Suprapubic skin (tissue), 4 donors: Measurements from ENCODE around the gene ATF5. TPM values are rescaled to one million over a fixed set of nuclear protein-coding genes. Genes with fewer than 3 reads are reported as not detected.

ENCODE experiments used
- DNase-seq, 2 donors: peaks; one replicate each; pipeline ENCODE4 v3.0.0-alpha.2; 2019; ENCODE audit warnings: low spot score in 2 of 2
- H3K27ac ChIP-seq: fragments of 200-600 bp; sonication (generic); one replicate; pipeline ENCODE4 v1.5.1; 2019
- H3K27me3 ChIP-seq: fragments of 200-600 bp; sonication (generic); one replicate; pipeline ENCODE4 v1.5.1; 2019
- H3K36me3 ChIP-seq: fragments of 200-600 bp; sonication (generic); one replicate; pipeline ENCODE4 v1.5.1; 2019
- H3K4me1 ChIP-seq: fragments of 200-600 bp; sonication (generic); one replicate; pipeline ENCODE4 v1.5.1; 2019
- H3K4me3 ChIP-seq: fragments of 200-600 bp; sonication (generic); one replicate; pipeline ENCODE4 v1.5.1; 2019; ENCODE audit warnings: mild to moderate bottlenecking
- H3K9me3 ChIP-seq: fragments of 200-600 bp; sonication (generic); one replicate; pipeline ENCODE4 v1.5.1; 2019
- EP300 ChIP-seq: sonication (generic); formaldehyde crosslinking; IDR thresholded peaks from one replicate; pipeline ENCODE4 v1.6.1; 2017; ENCODE audit warnings: antibody characterized with exemption
- POLR2A ChIP-seq, 2 donors: fragments of 450-650 bp; IDR thresholded peaks; one replicate each; pipeline ENCODE4 v1.6.1; 2017; ENCODE audit warnings: antibody characterized with exemption in 2 of 2, mild to moderate bottlenecking in 2 of 2, moderate library complexity in 2 of 2
- POLR2AphosphoS5 ChIP-seq, 3 donors: sonication (generic); formaldehyde crosslinking; IDR thresholded peaks; one replicate each; pipeline ENCODE4 v1.6.1; 2017; ENCODE audit warnings: antibody characterized with exemption in 3 of 3
- WGBS: methylation state at CpG from one replicate; pipeline ENCODE4 v1.1.5; 2018; 5-methylcytosine and 5-hydroxymethylcytosine counted together
- total RNA-seq, 4 donors: library from RNA; depleted of rRNA; stranded (reverse); fragments of >200 nt; gene quantifications; one replicate each; pipeline ENCODE4 v1.1.0, GENCODE V29; 2016
- TF ChIP-seq, protein P1 (sequence below), 2 donors: fragments of 200-600 bp in 1 of 2; fragments of 450-650 bp in 1 of 2; sonication (generic) in 1 of 2; IDR thresholded peaks; one replicate each; pipeline ENCODE4 v1.5.1; 2016 to 2019; ENCODE audit warnings: antibody characterized with exemption in 2 of 2, mild to moderate bottlenecking in 1 of 2, moderate library complexity in 1 of 2

Gene ATF5
- total RNA-seq, 4 donors from 2014 or later: 4.5 to 9.1 (median 6.7) TPM

DNA sequence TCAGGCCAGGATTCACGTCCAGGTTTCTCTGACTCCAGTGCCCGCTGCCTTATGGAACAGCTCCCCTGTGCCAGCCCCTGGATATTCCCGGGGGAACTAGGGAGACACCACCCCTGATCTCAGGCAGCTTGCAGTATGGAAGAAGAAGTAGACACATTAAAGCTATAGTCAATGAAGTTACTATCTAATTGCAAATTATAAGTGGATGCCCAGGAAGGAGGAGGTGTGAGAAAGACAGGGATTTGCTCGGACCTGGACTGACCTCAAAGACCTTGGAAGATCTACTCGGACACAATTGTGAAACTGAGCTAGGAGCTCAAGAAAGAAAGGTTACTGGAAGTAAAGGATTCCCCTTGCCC lies 21.6 kb downstream of the ATF5 start:
- Histone ChIP-seq H3K9me3 (no peaks in the 10 kb centered on the region), H3K4me1 (peaks cover 17% of the 10 kb centered on the region), H3K36me3 (no peaks in the 10 kb centered on the region), H3K27me3 (peaks cover 5% of the 10 kb centered on the region), H3K4me3 (no peak overlapping the region), H3K27ac (no peak overlapping the region)
- DNase-seq: peak in 1 of 2 donors; percentile 21
- TF ChIP-seq POLR2AphosphoS5 (IDR thresholded peaks at IDR 0.05) (no peak), POLR2A (IDR thresholded peaks at IDR 0.05) (no peak), EP300 (no peak)
- TF ChIP-seq, protein P1, sequence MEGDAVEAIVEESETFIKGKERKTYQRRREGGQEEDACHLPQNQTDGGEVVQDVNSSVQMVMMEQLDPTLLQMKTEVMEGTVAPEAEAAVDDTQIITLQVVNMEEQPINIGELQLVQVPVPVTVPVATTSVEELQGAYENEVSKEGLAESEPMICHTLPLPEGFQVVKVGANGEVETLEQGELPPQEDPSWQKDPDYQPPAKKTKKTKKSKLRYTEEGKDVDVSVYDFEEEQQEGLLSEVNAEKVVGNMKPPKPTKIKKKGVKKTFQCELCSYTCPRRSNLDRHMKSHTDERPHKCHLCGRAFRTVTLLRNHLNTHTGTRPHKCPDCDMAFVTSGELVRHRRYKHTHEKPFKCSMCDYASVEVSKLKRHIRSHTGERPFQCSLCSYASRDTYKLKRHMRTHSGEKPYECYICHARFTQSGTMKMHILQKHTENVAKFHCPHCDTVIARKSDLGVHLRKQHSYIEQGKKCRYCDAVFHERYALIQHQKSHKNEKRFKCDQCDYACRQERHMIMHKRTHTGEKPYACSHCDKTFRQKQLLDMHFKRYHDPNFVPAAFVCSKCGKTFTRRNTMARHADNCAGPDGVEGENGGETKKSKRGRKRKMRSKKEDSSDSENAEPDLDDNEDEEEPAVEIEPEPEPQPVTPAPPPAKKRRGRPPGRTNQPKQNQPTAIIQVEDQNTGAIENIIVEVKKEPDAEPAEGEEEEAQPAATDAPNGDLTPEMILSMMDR (IDR thresholded peaks at IDR 0.05): no peak
- 84% methylated on average over 5 of the region's 5 CpGs for WGBS

DNA sequence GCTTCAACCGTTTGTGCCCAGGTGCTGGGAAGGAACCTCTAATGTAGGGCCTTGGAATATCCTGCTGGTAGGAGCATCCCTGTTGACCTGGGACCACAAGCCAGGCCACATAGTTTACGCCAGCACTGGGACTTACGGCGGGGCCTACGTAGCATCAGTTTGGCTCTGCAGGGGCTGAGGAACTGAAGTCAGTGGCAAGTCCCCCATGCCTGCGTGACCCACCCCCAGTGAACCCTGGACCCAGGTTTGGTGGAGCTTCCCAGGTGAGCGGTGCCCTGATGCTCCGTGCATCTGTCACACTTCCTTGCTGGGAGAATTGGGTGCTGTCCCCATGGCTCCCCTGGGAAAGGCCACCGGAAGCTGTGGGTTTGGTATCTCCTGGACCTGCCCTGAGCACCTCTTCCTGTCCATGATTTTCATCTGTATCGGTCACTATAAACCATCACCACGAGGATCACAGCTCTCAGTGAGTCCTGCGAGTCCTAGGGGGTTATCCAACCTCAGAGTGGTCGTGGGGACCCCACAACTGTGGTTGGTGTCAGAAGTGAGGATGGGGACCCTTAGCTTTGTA lies 22.0 kb downstream of the ATF5 start:
- H3K36me3 ChIP-seq: no peaks in the 10 kb centered on the region
- no peak overlapping the region for H3K27ac ChIP-seq
- whole genome bisulfite sequencing: 94% methylated on average over 13 of the region's 13 CpGs
- peaks cover 17% of the 10 kb centered on the region for H3K4me1 ChIP-seq
- H3K27me3 ChIP-seq: peaks cover 5% of the 10 kb centered on the region
- H3K9me3 ChIP-seq: no peaks in the 10 kb centered on the region
- no peak overlapping the region for H3K4me3 ChIP-seq
- DNase-seq: peak in 1 of 2 donors; percentile 44
- TF ChIP-seq, protein P1 (IDR thresholded peaks at IDR 0.05): no peak
- no peak for TF ChIP-seq EP300
- no peak for TF ChIP-seq POLR2A (IDR thresholded peaks at IDR 0.05)

DNA sequence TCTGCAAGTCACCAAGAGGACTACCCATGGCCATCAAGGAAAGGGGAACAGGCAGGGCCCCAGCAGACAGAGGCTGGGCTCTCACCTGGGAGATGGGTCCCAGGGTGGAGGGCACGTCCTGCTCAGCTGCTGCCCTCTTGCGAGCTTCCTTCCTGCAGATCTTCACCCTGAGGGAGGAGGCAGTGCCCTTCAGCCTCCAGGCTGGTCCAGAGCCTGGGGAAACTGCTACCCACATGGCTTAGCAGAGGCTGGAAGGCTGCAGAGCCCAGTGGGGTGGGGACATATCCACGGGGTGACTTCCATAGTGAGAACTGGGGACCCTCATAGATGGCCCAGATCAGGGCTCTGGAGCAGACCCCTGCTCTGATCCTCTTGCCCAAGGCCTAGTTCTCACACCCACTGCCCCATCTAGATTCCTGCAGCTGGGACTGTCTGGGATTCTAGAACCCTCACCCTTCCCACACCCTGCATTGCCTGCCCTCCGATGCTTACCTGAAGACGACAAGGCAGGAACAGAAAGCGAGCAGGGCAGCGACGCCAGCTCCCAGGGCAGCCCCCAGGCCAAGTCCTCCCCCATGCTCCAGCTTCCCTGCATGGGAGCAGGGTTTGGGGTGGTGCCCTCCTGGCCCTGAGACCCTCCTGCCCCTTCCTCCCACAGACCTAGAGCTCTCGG lies 22.9 kb downstream of the ATF5 start:
- Histone ChIP-seq H3K27ac (no peak overlapping the region), H3K4me1 (peaks cover 17% of the 10 kb centered on the region), H3K36me3 (no peaks in the 10 kb centered on the region), H3K9me3 (no peaks in the 10 kb centered on the region), H3K27me3 (peaks cover 2% of the 10 kb centered on the region), H3K4me3 (no peak overlapping the region)
- TF ChIP-seq POLR2AphosphoS5 (IDR thresholded peaks at IDR 0.05) (no peak), EP300 (no peak), POLR2A (IDR thresholded peaks at IDR 0.05) (no peak)
- TF ChIP-seq, protein P1 (IDR thresholded peaks at IDR 0.05): no peak
- 92% methylated on average over 9 of the region's 9 CpGs for WGBS
- DNase-seq: no peak

DNA sequence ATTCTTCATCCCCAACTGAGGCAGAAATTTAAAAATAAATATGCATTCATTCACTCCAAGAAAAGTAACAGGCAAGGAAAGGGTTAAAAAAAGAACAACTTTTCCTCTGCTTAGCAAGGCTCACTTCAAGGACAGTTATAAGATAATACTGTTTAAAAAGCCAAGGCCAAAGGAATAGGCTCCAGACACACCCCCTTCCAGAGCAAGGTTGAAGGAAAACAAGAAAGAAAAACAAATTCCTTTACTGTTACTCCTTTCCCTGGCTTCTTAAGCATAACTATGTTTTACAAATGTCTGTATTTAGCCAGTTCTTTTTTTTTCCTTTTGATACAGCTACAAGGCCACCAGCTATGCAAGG lies 23.5 kb downstream of the ATF5 start:
- no peak for TF ChIP-seq EP300
- no peak for TF ChIP-seq POLR2AphosphoS5 (IDR thresholded peaks at IDR 0.05)
- TF ChIP-seq, protein P1 (IDR thresholded peaks at IDR 0.05): no peak
- no peak for TF ChIP-seq POLR2A (IDR thresholded peaks at IDR 0.05)
- H3K27me3 ChIP-seq: peaks cover 2% of the 10 kb centered on the region
- peaks cover 17% of the 10 kb centered on the region for H3K4me1 ChIP-seq
- no peak for DNase-seq
- no peaks in the 10 kb centered on the region for H3K36me3 ChIP-seq
- no peak overlapping the region for H3K27ac ChIP-seq
- no peak overlapping the region for H3K4me3 ChIP-seq
- no peaks in the 10 kb centered on the region for H3K9me3 ChIP-seq

DNA sequence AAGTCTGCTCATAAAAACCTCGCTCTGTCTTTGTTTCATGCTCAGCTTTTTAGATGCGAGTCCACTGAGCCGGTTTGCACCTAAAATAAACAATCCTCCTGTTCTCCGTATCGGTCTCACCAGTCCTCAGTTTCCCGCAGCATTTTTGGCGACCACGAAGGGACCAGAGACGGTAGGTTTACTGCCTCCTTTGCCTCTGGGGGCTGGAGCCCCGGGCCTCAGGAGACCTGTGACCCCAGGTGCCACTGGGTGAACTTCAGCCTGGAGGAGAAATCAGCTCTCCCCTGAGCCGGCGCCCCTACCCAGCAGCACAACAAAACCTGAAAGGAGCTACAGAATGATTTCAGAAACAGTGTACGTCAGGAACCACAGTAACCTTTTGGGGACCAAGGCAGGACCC lies 23.9 kb downstream of the ATF5 start:
- DNase-seq: no peak
- H3K36me3 ChIP-seq: no peaks in the 10 kb centered on the region
- peaks cover 2% of the 10 kb centered on the region for H3K27me3 ChIP-seq
- no peak overlapping the region for H3K4me3 ChIP-seq
- TF ChIP-seq, protein P1 (IDR thresholded peaks at IDR 0.05): no peak
- TF ChIP-seq POLR2AphosphoS5 (IDR thresholded peaks at IDR 0.05) (no peak), EP300 (no peak), POLR2A (IDR thresholded peaks at IDR 0.05) (no peak)
- no peaks in the 10 kb centered on the region for H3K9me3 ChIP-seq
- WGBS: 75% methylated on average over 11 of the region's 13 CpGs
- peaks cover 17% of the 10 kb centered on the region for H3K4me1 ChIP-seq
- no peak overlapping the region for H3K27ac ChIP-seq
